Parathyroid adenoma (tissue), 2 donors: ENCODE measurements around the gene ASMTL.

Experiments used
- H2AFZ ChIP-seq: fragments of 300-600 bp; sonication (generic); one replicate; pipeline ENCODE4 v1.7.0; 2017; ENCODE audit warnings: antibody characterized with exemption, mild to moderate bottlenecking
- H3K27ac ChIP-seq: fragments of 300-600 bp; sonication (generic); one replicate; pipeline ENCODE4 v1.7.0; 2017
- H3K27me3 ChIP-seq: fragments of 300-600 bp; sonication (generic); one replicate; pipeline ENCODE4 v1.7.0; 2017; ENCODE audit warnings: low read length; ENCODE audit not compliant: control insufficient read depth, insufficient read depth
- H3K36me3 ChIP-seq: fragments of 300-600 bp; sonication (generic); one replicate; pipeline ENCODE4 v1.7.0; 2017; ENCODE audit warnings: low read length; ENCODE audit not compliant: control insufficient read depth, insufficient read depth
- H3K4me1 ChIP-seq: fragments of 300-600 bp; sonication (generic); one replicate; pipeline ENCODE4 v1.7.0; 2017; ENCODE audit warnings: control low read depth
- H3K4me2 ChIP-seq: fragments of 300-600 bp; sonication (generic); one replicate; pipeline ENCODE4 v1.7.0; 2017; ENCODE audit warnings: low read length
- H3K4me3 ChIP-seq: fragments of 300-600 bp; sonication (generic); one replicate; pipeline ENCODE4 v1.7.0; 2017; ENCODE audit warnings: low read depth, low read length
- H3K79me2 ChIP-seq: fragments of 300-600 bp; sonication (generic); one replicate; pipeline ENCODE4 v1.7.0; 2017; ENCODE audit warnings: control low read depth
- H3K9ac ChIP-seq: fragments of 300-600 bp; sonication (generic); one replicate; pipeline ENCODE4 v1.7.0; 2017; ENCODE audit warnings: mild to moderate bottlenecking
- H3K9me3 ChIP-seq: fragments of 300-600 bp; sonication (generic); one replicate; pipeline ENCODE4 v1.7.0; 2017; ENCODE audit warnings: low read length; ENCODE audit not compliant: control insufficient read depth
- TF ChIP-seq, protein P1 (sequence below): fragments of 300-600 bp; sonication (generic); IDR thresholded peaks from one replicate; pipeline ENCODE4 v1.7.0; 2017; ENCODE audit warnings: antibody characterized with exemption, mild to moderate bottlenecking
- donor health status: primary hyperparathyroidism.

Gene ASMTL

GRCh38 chrX:1390621-1391369 is 61.9 kb downstream of the ASMTL start:
- Histone ChIP-seq H3K4me1 (no peaks in the 10 kb centered on the region), H3K36me3 (no peaks in the 10 kb centered on the region), H3K4me3 (peak overlapping the region; percentile 100), H3K9ac (no peak overlapping the region), H3K4me2 (peak overlapping the region; percentile 81), H3K27me3 (no peaks in the 10 kb centered on the region), H3K9me3 (no peaks in the 10 kb centered on the region), H3K27ac (peak overlapping the region; percentile 100), H2AFZ (no peak overlapping the region), H3K79me2 (peaks cover 30% of the 10 kb centered on the region)
- TF ChIP-seq, protein P1, sequence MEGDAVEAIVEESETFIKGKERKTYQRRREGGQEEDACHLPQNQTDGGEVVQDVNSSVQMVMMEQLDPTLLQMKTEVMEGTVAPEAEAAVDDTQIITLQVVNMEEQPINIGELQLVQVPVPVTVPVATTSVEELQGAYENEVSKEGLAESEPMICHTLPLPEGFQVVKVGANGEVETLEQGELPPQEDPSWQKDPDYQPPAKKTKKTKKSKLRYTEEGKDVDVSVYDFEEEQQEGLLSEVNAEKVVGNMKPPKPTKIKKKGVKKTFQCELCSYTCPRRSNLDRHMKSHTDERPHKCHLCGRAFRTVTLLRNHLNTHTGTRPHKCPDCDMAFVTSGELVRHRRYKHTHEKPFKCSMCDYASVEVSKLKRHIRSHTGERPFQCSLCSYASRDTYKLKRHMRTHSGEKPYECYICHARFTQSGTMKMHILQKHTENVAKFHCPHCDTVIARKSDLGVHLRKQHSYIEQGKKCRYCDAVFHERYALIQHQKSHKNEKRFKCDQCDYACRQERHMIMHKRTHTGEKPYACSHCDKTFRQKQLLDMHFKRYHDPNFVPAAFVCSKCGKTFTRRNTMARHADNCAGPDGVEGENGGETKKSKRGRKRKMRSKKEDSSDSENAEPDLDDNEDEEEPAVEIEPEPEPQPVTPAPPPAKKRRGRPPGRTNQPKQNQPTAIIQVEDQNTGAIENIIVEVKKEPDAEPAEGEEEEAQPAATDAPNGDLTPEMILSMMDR: no peak

DNA sequence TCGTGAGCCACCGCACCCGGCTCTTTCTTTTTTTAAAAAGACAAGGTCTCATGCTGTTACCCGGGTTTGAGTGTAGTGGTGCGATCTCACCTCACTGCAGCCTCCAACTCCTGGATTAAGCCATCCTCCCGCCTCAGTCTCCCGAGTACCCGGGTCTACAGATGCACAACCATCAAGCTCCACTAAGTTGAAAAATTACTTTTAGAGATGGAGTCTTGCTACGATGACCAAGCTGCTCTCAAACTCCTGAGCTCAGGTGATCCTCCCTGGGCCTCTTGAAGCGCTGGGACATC is 62.8 kb downstream of the ASMTL start:
- Histone ChIP-seq H3K4me3 (no peak overlapping the region), H3K9ac (no peak overlapping the region), H3K79me2 (peaks cover 30% of the 10 kb centered on the region), H3K4me2 (peak overlapping the region; percentile 39), H3K36me3 (no peaks in the 10 kb centered on the region), H3K27me3 (no peaks in the 10 kb centered on the region), H3K4me1 (no peaks in the 10 kb centered on the region), H3K9me3 (no peaks in the 10 kb centered on the region), H3K27ac (no peak overlapping the region), H2AFZ (no peak overlapping the region)
- TF ChIP-seq, protein P1: no peak

DNA sequence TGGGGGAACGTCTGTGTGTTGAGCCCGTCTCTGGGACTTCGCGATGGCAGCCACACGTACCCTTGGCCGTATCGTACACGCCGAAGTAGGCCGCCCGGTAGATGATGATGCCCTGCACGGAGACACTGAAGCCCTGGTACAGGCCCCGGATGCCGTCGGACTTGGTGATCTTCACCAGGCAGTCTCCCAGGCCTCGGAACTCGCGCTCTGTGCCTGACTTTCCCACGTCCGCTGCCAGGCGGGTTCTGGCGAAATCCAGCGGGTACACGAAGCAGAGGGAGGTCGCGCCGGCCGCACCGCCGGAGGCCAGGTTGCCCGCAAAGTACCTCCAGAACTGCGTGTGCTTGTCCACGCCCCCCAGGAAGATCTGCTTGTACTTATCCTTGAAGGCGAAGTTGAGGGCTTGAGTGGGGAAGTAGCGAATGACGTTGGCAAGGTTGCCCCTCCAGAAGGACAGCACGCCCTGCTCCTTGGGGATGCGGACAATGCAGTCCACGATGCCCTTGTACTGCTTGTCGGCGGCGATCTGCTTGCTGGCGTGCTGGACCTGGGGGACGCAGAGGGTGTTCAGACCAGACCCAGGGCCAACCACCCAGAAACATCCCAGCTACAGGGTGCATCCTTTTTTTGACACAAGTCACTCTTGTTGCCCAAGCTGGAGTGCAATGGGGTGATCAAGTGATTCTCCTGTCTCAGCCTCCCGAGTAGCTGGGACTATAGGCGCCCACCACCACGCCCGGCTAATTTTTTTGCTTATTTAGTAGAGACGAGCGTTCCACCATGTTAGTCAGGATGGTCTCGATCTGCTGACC is 63.3 kb downstream of the ASMTL start:
- Histone ChIP-seq H2AFZ (no peak overlapping the region), H3K79me2 (peaks cover 30% of the 10 kb centered on the region), H3K9me3 (no peaks in the 10 kb centered on the region), H3K36me3 (no peaks in the 10 kb centered on the region), H3K4me1 (no peaks in the 10 kb centered on the region), H3K4me2 (no peak overlapping the region), H3K4me3 (no peak overlapping the region), H3K27me3 (no peaks in the 10 kb centered on the region), H3K9ac (no peak overlapping the region), H3K27ac (no peak overlapping the region)
- TF ChIP-seq, protein P1: no peak

DNA sequence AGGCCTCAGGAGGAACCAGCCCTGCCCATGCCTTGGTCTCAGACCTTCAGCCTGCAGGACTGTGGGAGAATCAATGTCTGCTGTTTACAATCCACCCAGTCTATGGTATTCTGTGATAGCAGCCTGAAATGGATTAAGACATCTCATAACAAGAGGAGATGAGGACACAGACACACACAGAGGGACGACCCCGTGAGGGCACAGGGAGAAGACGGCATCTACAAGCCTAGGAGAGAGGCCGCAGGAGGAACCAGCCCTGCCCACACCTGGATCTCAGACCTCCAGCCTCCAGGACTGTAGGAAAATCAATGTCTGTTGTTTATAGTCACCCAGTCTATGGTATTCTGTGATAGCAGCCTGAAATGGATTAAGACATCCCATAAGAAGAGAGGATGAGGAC is 64.1 kb downstream of the ASMTL start:
- Histone ChIP-seq H3K9ac (no peak overlapping the region), H3K9me3 (no peaks in the 10 kb centered on the region), H3K4me2 (no peak overlapping the region), H3K36me3 (no peaks in the 10 kb centered on the region), H2AFZ (no peak overlapping the region), H3K27me3 (no peaks in the 10 kb centered on the region), H3K4me3 (no peak overlapping the region), H3K79me2 (peaks cover 30% of the 10 kb centered on the region), H3K27ac (no peak overlapping the region), H3K4me1 (no peaks in the 10 kb centered on the region)
- TF ChIP-seq, protein P1: no peak
